IMR-90 (cell line): Measurements from ENCODE around the gene CPLX3. TPM values are rescaled to one million over a fixed set of nuclear protein-coding genes. Genes with fewer than 3 reads are reported as not detected.

Source experiments
- ATAC-seq: fragments of 200-7000 bp; cut with Tn5 transposase; 2 replicates; pipeline ENCODE4 v1.9.1; 2020; ENCODE audit warnings: low read depth, mild to moderate bottlenecking, moderate library complexity
- BruUV-seq: library from RNA; stranded (reverse); fragments of 400-500 nt; replicated peaks from 2 replicates; lab custom pipeline; 2021; lab: Mats Ljungman, UMichigan
- CTCF ChIA-PET: fragments of 300-600 bp; formaldehyde crosslinking; extraction: SDS; loops from one replicate; lab custom pipeline; 2021; ENCODE audit warnings: antibody characterized with exemption; lab: Yijun Ruan, JAX
- POLR2A ChIA-PET: fragments of 300-600 bp; sonication (Branson Sonifier 250); formaldehyde crosslinking; loops from one replicate; lab custom pipeline; 2022; ENCODE audit warnings: antibody characterized with exemption; ENCODE audit not compliant: unreplicated experiment; lab: Charles Lee
- DNase-seq: peaks from one replicate; pipeline ENCODE4 v3.0.0; 2013
- H2AFZ ChIP-seq: replicated peaks from 2 replicates; pipeline ENCODE3; 2013; ENCODE audit warnings: low read length, mild to moderate bottlenecking; ENCODE audit not compliant: poor library complexity
- H2AK5ac ChIP-seq: 2 replicates; pipeline ENCODE4 v1.6.1; 2013; ENCODE audit warnings: low read depth, low read length, inconsistent platforms
- H2AK9ac ChIP-seq: replicated peaks from 2 replicates; pipeline ENCODE3; 2013; ENCODE audit warnings: mild to moderate bottlenecking, low read depth, low read length, moderate library complexity; ENCODE audit not compliant: poor library complexity
- H2BK120ac ChIP-seq: 2 replicates; pipeline ENCODE4 v1.6.1; 2013; ENCODE audit warnings: low read depth, low read length, inconsistent platforms
- H2BK15ac ChIP-seq: 3 replicates; pipeline ENCODE4 v1.6.1; 2013; ENCODE audit warnings: low read depth, low read length, inconsistent platforms
- H2BK20ac ChIP-seq: 2 replicates; pipeline ENCODE4 v1.6.1; 2013; ENCODE audit warnings: low read depth, mild to moderate bottlenecking, inconsistent platforms, low read length, moderate library complexity
- H2BK5ac ChIP-seq: 2 replicates; pipeline ENCODE4 v1.6.1; 2013; ENCODE audit warnings: mild to moderate bottlenecking, low read depth, low read length, inconsistent platforms; ENCODE audit not compliant: poor library complexity, severe bottlenecking
- H3K14ac ChIP-seq: replicated peaks from 2 replicates; pipeline ENCODE4 v1.6.1; 2013; ENCODE audit warnings: low read depth, low read length, inconsistent platforms
- H3K18ac ChIP-seq: 2 replicates; pipeline ENCODE4 v1.6.1; 2013; ENCODE audit warnings: low read depth, low read length, control low read depth
- H3K23ac ChIP-seq: 2 replicates; pipeline ENCODE4 v1.6.1; 2013; ENCODE audit warnings: low read depth, low read length, inconsistent platforms
- H3K27ac ChIP-seq: 2 replicates; pipeline ENCODE4 v1.5.1; 2013; ENCODE audit warnings: mild to moderate bottlenecking, control low read depth, low read length; ENCODE audit not compliant: insufficient read depth
- H3K27me3 ChIP-seq: 2 replicates; pipeline ENCODE4 v1.6.1; 2013; ENCODE audit warnings: low read length; ENCODE audit not compliant: control insufficient read depth, insufficient read depth
- H3K36me3 ChIP-seq: 2 replicates; pipeline ENCODE4 v1.6.1; 2013; ENCODE audit warnings: low read length, mixed read lengths; ENCODE audit not compliant: control insufficient read depth, insufficient read depth
- H3K4ac ChIP-seq: 2 replicates; pipeline ENCODE4 v1.6.1; 2013; ENCODE audit warnings: low read depth, low read length, inconsistent platforms
- H3K4me1 ChIP-seq: 2 replicates; pipeline ENCODE4 v1.6.1; 2013; ENCODE audit warnings: low read length, mixed read lengths; ENCODE audit not compliant: control insufficient read depth, insufficient read depth
- H3K4me2 ChIP-seq: 2 replicates; pipeline ENCODE4 v1.6.1; 2013; ENCODE audit warnings: low read depth, mild to moderate bottlenecking, control low read depth, low read length, moderate library complexity
- H3K4me3 ChIP-seq: 2 replicates; pipeline ENCODE4 v1.5.1; 2013; ENCODE audit warnings: low read depth, mild to moderate bottlenecking, control low read depth, low read length, moderate library complexity; ENCODE audit not compliant: insufficient read depth
- H3K56ac ChIP-seq: 2 replicates; pipeline ENCODE4 v1.6.1; 2013; ENCODE audit warnings: low read length, inconsistent platforms; ENCODE audit not compliant: insufficient read depth; ENCODE audit errors: extremely low read depth
- H3K79me1 ChIP-seq, 2 experiments: 2 replicates each; pipeline ENCODE4 v1.6.1; 2013; ENCODE audit warnings: low read length in 2 of 2, inconsistent platforms in 1 of 2, low read depth in 1 of 2
- H3K9ac ChIP-seq: 2 replicates; pipeline ENCODE4 v1.6.1; 2013; ENCODE audit warnings: low read depth, low read length, control low read depth
- H3K9me1 ChIP-seq: 2 replicates; pipeline ENCODE4 v1.6.1; 2013; ENCODE audit warnings: low read length, inconsistent platforms; ENCODE audit not compliant: insufficient read depth
- H3K9me3 ChIP-seq: 2 replicates; pipeline ENCODE4 v1.6.1; 2013; ENCODE audit warnings: low read length; ENCODE audit not compliant: control insufficient read depth, insufficient read depth
- H4K20me1 ChIP-seq: 2 replicates; pipeline ENCODE4 v1.6.1; 2013; ENCODE audit warnings: low read length, inconsistent platforms; ENCODE audit not compliant: insufficient read depth
- H4K5ac ChIP-seq: 2 replicates; pipeline ENCODE4 v1.6.1; 2013; ENCODE audit warnings: mild to moderate bottlenecking, low read depth, low read length, control low read depth
- H4K8ac ChIP-seq, 2 experiments: 2 replicates each; pipeline ENCODE4 v1.6.1; 2013; ENCODE audit warnings: low read depth in 2 of 2, low read length in 2 of 2, control low read depth in 1 of 2, inconsistent platforms in 1 of 2
- H4K91ac ChIP-seq: 2 replicates; pipeline ENCODE4 v1.6.1; 2013; ENCODE audit warnings: low read depth, low read length, inconsistent platforms; ENCODE audit not compliant: insufficient read depth
- MAZ ChIP-seq: IDR thresholded peaks from 2 replicates; pipeline ENCODE4 v1.6.1; 2012; ENCODE audit warnings: low read depth, mild to moderate bottlenecking, low read length, improper control_type of control experiment, moderate library complexity, borderline replicate concordance
- POLR2A ChIP-seq: IDR thresholded peaks from 2 replicates; pipeline ENCODE4 v1.6.1; 2012; ENCODE audit warnings: mild to moderate bottlenecking, low read depth, low read length
- WGBS, 2 experiments: methylation state at CpG; one replicate each; pipeline versions ENCODE4 v1.1.5 to v1.1.7; 2013; ENCODE audit warnings: missing lambda C conversion rate in 2 of 2; ENCODE audit not compliant: insufficient read length in 1 of 2; ENCODE audit errors: extremely low coverage in 2 of 2; 5-methylcytosine and 5-hydroxymethylcytosine counted together
- dilution Hi-C: fragments of 300-500 bp; cut with HindIII; formaldehyde crosslinking; loops from one replicate; pipeline ENCODE4 v1.14.3; 2018; ENCODE audit warnings: low sequenced_read_pairs; ENCODE audit not compliant: unreplicated experiment
- in situ Hi-C: fragments of 300-500 bp; cut with MboI; formaldehyde crosslinking; loops from 3 replicates; pipeline ENCODE4 v1.14.3; 2019; ENCODE audit warnings: low sequenced_read_pairs, inconsistent platforms, mixed read lengths
- intact Hi-C: fragments of 100-400 bp; cut with micrococcal nuclease; formaldehyde crosslinking; loops from 2 replicates; pipeline ENCODE4 v1.10.0; 2022
- polyA plus RNA-seq, 3 experiments: library from polyadenylated mRNA; depleted of rRNA; stranded (reverse); fragments of >200 nt; gene quantifications; 2 replicates each; pipeline ENCODE4 v1.2.3, GENCODE V29; 2012; ENCODE audit warnings: low replicate concordance in 1 of 3
- total RNA-seq: library from RNA; depleted of rRNA; stranded (reverse); fragments of >200 nt; gene quantifications from 2 replicates; pipeline ENCODE4 v1.2.3, GENCODE V29; 2012

The CPLX3 gene
- total and polyA plus RNA-seq, 2 of the 4 experiments (the other 2 are of a cell fraction) = not detected

GRCh38 chr15:74833376-74834107 lies 7.1 kb downstream of the CPLX3 start:
- ChIA-PET POLR2A (no interaction called here), CTCF (interaction anchor here (1.3 kb wide), 1 partner anchor 62 kb away, joined by 5 read pairs; no protein-coding TSS in a partner anchor)

More at GRCh38 chr15:74833376-74834107, 7.1 kb downstream of the CPLX3 start:
- DNase-seq = no peak
- Histone ChIP-seq H2AFZ (no peak overlapping the region), H3K56ac (no peak overlapping the region), H3K27ac (no peak overlapping the region), H3K23ac (no peak overlapping the region), H2BK20ac (no peak overlapping the region), H4K91ac (no peak overlapping the region), H3K27me3 (peaks cover 5% of the 10 kb centered on the region), H3K9ac (no peak overlapping the region), H3K36me3 (peaks cover 3% of the 10 kb centered on the region; the same call in 1 of the 2 replicates), H3K4me3 (no peak overlapping the region), H4K8ac (no peak overlapping the region), H3K9me1 (no peaks in the 10 kb centered on the region), H2BK5ac (no peak overlapping the region), H3K4ac (no peak overlapping the region), H3K9me3 (no peaks in the 10 kb centered on the region), H3K4me2 (no peak overlapping the region), H2BK15ac (no peak overlapping the region), H2AK5ac (no peak overlapping the region), H4K20me1 (no peaks in the 10 kb centered on the region; the same call in 1 of the 2 replicates), H3K18ac (no peak overlapping the region), H3K14ac (no peak overlapping the region), H3K79me1 (no peaks in the 10 kb centered on the region), H3K4me1 (no peaks in the 10 kb centered on the region), H4K5ac (no peak overlapping the region), H2AK9ac (peak overlapping the region; percentile 50), H2BK120ac (no peak overlapping the region)
- intact Hi-C loops (no loop called here), dilution Hi-C loops (no loop called here), in situ Hi-C loops (no loop called here)
- ATAC-seq = no peak
- TF ChIP-seq MAZ (no peak), POLR2A (no peak)
- BruUV-seq = no TSS peak
- 84% methylated on average over 5 of the region's 12 CpGs; no CpG with 5 or more reads in 1 of the 2 experiments for WGBS, 2 experiments
